Frontal cortex (tissue), 4 donors: Measurements from ENCODE around the gene TXNDC12. TPM values are rescaled to one million over a fixed set of nuclear protein-coding genes. Genes with fewer than 3 reads are reported as not detected.
"Not testable (repeated sequence)": the region's sequence is repeated elsewhere in the genome, so short reads cannot be mapped to it uniquely, and the experiment has no call there.

ENCODE experiments used
- DNase-seq, 2 donors: peaks; one replicate each; pipeline ENCODE4 v3.0.0; 2012; ENCODE audit warnings: low spot score in 2 of 2
- FAIRE-seq: peaks from 2 replicates; lab custom pipeline; 2012; peaks lifted over from hg19 to GRCh38; lab: Jason Lieb, UNC
- total RNA-seq: library from RNA; depleted of rRNA; stranded (reverse); fragments of >200 nt; gene quantifications from one replicate; pipeline ENCODE4 v1.2.3, GENCODE V29; 2014
- donor health status: control.
- donor health status: control.
- donor health status: control.

Gene TXNDC12
- 15.9 TPM for total RNA-seq

DNA sequence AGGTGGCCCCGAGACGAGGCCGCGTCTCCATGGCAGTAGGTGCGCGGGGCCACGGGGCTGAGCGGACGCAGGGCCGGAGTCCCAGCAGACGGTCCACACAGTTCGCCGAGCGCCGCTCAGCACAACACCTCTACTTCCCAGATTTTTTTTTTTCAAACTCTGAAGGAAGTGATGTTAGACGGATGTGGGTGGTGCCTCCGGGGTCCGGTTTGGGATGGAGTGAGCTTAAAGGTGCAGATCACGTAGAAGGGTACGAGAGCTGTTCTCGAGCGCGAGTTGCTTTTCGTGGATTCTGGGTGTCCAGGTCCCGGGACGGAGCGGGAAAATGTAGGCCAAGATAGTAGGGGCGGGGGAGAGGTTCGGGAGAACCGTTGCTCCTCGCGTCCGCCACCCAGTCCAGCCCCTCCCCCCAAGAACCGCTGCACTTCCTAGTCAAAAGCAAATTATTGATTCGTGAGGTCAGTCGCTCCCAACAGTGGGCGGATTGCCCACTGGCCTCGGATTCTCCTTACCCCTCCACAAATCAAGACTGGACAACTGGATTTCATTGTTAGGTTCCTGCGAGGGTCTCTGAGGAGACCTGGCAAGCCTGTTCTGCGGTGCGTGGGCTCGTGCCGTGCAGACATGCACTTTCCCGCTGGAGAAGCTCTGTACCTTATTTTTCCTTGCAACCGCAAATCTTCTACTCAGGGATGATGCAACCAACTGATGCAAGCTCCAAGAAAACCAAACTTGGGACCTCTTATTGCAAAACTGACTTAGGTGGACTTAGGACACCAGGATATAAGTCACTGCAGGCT is at the start of gene TXNDC12:
TSS of gene TXNDC12 (minus strand) at position 126 of the 800 bp plus-strand sequence. CDS start at position 31, 95 bp downstream.
- FAIRE-seq: no peak

DNA sequence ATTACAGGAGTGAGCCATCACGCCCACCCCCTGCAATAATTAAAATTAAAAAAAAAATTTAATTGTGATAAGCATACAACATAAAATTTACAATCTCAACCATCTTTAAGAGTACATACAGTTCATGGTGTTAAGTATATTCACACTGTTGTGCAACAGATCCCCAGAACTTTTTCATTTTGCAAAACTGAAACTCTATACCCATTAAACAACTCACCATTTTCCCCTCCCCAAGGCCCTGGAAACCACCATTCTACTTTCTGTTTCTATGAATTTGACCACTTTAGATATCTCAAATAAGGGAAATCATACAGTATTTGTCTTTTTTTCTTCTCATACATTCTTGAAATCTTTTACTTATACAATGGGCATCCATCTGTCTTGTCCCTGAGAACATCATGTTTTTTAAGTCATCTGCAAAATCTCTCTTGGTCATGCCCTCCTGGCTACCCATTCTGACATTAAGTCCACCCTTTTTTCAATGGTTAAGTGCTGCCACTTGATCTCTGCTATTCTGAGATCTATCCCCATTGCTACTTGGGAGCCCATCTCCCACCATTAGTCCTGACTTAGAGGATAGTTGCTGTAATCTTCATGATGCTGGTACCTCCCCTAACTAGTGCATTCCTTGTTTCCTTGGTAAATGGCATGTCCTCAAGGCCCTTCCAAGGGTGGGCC is 47.5 kb upstream of the TXNDC12 start:
- DNase-seq: no peak
- FAIRE-seq: no peak

More for the DNA sequence above, at the start of gene TXNDC12:
- peak; percentile 75 to 81 for DNase-seq

DNA sequence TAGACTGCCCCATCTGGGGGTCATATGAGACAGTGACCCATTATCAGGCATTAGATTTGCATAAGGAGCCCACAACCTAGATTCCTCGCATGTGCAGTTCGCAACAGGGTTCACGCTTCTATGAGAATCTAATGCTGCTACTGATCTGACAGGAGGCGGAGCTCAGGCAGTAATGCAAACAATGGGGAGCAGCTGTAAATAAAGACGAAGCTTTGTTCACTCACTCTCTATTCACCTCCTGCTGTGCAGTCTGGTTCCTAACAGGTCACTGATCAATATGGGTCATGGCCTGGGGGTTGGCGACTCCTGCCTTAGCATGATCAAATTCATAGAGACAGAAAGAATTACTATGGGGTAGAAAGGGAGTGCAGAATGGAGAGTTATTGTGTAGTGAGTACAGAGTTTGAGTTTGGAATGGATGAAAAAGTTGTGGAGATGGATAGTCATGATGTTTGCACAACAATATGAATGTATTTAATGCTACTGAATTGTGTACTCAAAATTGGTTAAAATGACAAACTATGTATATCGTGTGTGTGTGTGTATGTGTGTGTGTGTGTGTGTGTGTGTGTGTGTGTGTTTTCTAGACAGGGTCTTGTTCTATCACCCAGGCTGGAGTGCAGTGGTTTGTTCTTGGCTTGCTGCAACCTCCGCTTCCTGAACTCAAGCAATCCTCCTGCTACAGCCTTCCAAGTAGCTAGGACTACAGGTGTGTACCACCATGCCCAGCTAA is 43.3 kb upstream of the TXNDC12 start:
- FAIRE-seq (no peak), DNase-seq (no peak)

DNA sequence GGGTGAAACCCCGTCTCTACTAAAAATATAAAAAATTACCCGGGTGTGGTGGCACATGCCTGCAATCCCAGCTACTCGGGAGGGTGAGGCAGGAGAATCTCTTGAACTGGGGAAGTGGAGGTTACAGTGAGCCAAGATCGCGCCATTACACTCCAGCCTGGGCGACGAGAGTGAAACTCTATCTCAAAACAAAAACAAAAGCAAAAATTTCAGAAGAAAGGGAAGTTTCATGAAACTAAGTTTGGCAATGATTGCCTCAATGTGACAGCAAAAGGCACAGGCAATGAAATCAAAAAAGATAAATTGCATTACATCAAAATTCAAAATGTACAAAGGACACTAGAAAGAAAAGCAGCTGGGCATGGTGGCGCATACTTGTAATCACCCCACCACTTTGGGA is 41.2 kb upstream of the TXNDC12 start:
- FAIRE-seq (no peak), DNase-seq (no peak)

DNA sequence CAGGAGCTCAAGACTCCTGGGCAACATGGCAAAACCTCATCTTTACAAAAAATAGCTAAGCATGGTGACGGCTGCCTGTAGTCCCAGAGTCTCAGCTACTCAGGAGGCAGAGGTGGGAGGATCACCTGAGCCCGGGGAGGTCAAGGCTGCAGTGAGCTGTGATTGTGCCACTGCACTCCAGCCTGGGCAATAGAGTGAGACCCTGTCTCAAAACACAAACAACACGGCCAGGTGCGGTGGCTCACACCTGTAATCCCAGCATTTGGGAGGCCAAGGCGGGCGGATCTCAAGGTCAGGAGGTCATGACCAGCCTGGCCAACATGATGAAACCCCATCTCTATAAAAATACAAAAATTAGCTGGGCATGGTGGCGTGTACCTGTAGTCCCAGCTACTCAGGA is 39.3 kb upstream of the TXNDC12 start:
- FAIRE-seq, DNase-seq: not testable (repeated sequence)

DNA sequence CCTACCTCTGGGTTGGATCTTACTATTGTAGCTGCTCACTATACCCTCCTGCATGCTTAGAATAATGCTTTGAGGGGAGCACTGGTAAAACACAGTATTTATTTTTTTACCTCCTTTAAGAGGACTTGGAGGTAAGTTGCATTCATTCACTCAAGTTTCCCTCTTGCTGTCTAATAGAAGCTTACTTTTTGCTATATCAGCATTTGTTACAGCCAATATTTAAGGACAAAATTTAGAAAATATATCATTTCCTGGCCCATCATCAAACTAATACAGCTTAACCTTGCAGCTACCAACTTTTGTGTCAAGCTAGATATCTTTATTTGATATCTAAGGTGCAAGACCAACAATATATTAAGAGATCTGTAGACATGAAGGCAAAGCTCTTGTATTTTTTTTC is 32.9 kb upstream of the TXNDC12 start:
- not testable (repeated sequence) for DNase-seq, FAIRE-seq

DNA sequence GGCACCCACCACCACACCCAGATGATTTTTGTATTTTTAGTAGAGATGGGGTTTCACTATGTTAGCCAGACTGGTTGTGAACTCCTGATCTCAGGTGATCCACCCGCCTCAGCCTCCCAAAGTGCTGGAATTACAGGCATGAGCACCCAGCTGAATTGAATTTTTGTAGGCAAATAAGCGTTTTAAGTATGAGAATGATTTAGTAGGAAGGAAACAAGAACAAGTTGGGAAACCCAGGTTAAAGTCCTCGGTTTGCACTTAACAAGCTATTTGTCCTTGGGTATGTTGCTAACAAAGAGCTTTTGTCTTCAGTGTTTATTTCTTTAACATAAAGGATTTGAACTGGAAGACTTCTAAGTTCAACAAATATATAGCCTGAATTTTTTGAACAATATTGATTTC is 25.0 kb upstream of the TXNDC12 start:
- FAIRE-seq: no peak
- DNase-seq: no peak

DNA sequence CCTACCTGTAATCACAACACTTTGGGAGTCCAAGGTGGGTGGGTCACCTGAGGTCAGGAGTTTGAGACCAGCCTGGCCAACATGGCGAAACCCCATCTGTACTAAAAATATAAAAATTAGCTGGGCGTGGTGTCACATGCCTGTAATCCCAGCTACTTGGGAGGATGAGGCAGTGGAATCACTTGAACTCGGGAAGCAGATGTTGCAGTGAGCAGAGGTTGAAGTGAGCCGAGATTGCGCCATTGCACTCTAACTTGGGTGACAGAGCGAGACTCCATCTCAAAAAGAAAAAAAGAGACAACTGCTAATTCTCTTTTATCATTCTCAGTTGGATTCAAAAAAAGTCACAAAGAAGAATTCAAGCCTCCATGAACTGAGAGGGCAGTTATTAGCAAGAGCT is 22.3 kb upstream of the TXNDC12 start:
- not testable (repeated sequence) for FAIRE-seq

DNA sequence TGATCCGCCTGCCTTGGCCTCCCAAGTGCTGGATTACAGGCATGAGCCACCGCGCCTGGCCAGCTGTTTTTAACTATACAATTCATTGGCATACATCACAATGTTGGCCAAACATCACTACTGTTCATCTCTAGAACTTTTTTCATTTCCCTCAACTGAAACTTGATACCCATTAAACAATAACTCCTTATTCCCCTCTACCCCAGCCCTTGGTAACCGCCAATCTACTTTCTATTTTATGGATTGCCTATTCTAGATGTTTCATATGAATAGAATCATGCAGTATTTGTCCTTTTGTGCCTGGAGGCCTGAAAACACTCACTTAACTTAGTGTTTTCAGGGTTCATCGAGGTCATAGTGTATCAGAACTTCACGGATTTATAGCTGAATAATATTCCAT is 17.3 kb upstream of the TXNDC12 start:
- no peak for FAIRE-seq
- DNase-seq: no peak

More for the DNA sequence above, 22.3 kb upstream of the TXNDC12 start:
- not testable (repeated sequence) for DNase-seq

DNA sequence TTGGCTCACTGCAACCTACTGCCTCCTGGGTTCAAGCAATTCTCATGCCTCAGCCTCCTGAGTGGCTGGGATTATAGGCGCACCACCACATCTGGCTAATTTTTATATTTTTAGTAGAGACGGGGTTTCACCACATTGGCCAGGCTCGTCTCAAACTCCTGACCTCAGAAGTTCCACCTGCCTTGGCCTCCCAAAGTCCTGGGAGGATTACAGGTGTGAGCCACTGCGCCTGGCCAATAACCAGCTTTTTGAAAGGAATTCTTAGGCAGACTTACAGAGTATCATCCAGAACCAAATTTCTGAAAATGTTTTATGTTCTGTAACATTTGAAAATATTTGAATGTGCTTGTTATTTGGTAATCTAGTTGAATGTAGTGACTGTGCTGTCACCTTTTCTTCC is 15.7 kb upstream of the TXNDC12 start:
- DNase-seq: no peak
- FAIRE-seq: no peak

DNA sequence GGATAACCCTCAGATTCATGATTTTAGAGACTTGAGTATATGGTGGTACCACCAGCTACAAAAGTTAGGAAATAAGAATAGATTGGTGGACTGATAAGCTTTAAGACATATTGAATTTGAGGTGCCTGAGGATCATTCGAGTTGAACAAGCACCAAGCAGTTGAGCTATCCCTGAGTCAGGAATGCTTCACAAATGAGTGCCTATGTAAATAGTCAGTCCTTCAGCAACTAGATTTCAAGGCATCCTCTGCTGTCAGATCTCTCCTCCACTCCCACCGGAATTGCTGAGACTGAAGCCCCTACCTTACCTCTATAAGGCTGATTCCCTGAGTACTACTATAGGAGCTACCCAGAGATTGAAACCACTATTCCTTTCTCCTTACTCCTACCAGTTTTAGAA is 8.2 kb upstream of the TXNDC12 start:
- FAIRE-seq (no peak), DNase-seq (no peak)

DNA sequence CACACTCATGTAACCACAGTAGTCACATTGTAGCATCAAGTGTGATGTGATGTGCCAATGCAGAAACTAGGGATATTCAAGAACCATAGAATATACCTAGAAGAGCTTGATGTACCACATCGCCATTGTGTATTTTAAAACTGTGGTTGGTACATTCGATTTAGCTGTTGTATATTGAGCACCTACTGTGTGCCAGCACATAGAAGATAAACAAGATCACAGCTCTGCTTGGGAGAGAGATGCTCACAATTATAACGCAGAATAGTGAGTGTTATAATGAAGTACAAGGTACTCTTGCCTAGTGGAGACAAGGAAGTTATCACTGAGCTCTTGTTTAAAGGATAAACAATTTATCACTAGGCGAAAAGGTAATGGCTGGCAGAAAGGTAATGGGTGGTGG is 5.8 kb upstream of the TXNDC12 start:
- FAIRE-seq (no peak), DNase-seq (no peak)

DNA sequence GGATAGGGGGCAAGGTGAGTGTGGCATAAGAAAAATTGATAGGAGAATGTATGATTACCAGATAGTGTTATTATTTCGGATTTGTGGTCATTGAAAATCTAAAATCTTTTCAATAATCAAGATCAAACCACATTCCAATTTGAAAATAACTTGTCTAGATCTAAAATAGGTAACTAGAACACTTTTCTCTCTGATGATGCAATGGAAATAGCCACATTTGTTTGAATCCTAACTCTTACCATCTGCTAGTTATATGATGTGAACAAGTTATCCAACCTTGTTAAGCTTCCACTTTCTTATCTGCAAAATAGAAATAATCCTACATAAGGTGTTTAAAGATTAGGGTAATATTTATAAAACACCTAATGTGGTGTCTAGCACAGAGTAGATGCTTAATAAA is 4.9 kb upstream of the TXNDC12 start:
- no peak for DNase-seq
- FAIRE-seq: no peak

DNA sequence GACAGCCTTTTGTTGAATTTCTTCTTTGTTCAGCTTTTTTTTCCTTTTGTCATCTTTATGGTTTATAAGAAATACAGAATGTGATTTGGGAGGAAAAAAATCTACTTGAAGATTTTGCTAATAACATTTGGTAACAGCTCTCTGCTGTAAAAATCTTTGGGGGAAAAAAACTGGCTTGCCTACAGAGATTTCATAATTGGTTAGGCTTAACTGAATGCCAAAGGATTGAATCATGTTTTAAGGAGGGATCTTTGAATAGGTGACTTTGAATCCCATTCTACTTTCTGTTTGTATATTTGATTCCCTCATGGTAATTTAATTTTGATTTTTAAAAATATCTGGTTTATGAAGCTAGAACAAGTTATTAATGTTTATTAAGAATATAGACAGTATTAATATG is 4.3 kb upstream of the TXNDC12 start:
- no peak for FAIRE-seq
- DNase-seq: no peak

DNA sequence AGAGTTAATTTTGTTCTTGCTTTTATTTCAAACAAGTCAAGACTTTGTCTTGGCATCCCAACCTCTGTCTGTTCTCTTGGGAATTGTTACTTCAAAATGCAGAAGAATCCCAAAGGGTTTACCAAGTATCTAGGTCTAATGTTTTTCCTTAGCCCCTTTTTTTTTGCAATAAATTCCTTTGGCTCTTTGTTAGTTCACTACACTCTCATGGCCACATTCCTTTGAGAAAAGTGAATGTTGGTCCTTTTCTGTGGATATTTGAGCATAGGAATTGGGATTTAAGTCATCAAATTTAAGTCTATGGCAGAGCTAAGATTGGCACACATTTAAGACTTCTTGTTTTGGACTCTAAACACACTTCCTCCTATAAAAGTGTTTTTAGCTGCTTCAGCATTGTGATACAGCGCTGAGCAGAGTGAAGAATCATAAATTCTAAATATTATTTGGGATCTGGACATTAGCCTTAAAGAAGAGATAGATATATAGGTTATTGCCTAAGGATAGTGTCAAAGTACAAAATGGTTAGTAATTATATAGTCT is 3.0 kb upstream of the TXNDC12 start:
- FAIRE-seq (no peak), DNase-seq (no peak)

DNA sequence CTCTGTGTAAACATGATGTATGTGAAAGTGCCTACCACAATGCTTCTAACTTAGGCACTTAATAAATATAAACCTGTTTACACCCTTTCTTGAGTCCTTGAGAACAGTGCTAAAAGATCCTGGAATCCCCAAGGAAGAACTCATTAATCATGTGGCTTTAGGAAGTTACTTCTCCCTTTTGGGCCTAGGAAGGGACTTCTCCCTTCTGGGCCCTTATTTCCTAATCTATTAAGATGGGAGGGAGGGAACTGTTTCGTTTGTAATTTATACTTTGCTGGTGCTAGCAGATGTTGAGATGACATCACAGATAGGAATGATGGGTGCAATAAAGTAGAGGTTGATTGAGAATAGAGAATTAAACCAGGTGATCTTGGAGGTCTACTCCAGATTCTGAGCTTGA is 2.3 kb upstream of the TXNDC12 start:
- no peak for FAIRE-seq
- DNase-seq: no peak

DNA sequence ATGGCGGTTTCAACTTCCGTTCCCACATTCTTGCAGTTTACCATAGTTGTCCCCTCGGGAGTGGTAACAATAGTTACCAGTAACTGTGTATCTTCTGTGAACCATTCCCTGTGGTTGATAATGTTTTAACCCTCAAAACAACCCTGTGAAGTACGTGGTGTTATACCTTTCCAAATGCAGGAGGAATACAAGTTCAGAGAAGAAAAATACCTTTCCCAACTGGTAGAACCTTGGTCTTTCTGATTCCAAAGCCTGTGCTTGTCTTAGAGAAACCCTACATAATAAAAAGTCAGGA is 1.9 kb upstream of the TXNDC12 start:
- FAIRE-seq (no peak), DNase-seq (no peak)

DNA sequence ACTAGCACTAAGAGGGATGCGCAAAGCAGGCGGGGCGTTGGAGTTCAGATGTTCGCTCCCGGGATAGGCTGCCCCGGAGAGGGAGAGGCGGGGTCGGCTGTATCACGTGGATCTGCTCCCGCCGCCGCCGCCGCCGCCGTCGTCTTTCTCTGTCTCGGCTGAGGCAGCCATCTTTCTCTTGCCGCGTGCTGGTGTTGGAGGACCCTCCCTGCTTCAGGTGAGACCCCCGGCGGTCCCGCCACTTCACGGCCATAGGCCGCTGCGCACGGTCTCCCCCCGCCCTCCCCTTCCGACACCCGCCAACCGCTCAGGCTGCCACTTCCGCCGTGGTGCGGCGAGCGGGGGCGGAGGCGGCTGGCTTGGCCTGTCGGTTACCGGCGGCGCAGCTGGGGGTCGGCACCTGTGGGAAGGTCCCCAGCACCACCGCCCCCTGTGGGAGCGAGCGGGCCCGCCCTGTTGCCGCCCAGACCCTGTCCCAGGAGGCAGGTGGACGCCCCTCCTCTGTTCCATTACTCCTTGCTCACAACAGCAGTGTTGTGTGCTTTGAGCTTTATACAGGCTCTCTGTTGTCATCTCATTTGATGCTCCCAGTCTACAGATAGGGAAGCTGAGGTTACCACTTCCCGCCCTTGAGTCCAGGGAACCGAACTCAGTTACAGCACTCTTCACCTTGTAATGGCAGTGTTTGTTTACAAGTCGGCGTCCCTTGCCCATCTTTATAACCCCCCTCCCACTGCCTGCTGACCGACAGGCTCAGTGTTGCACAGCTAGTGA is 1.4 kb upstream of the TXNDC12 start, which contains the start of gene BTF3L4:
TSS of gene BTF3L4 (plus strand) at position 133 of the 774 bp plus-strand sequence. CDS start 3,553 bp downstream, outside the sequence.
- DNase-seq: peak; percentile 88
- FAIRE-seq: no peak

DNA sequence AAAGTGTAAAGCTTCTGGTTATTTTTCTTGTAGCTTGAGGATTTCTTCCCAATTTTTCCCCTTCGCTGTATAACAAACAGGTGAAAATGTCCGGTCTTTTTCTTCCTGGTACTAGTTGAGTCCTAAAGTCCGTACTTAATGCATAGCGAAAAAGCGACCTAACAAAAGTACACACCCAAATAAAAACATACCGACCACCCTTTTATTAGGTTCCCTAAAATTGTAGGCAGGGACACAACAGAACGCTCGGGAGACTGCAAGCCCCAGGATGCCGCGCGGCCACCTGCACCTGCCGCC is 823 bp upstream of the TXNDC12 start:
- FAIRE-seq (no peak), DNase-seq (no peak)

DNA sequence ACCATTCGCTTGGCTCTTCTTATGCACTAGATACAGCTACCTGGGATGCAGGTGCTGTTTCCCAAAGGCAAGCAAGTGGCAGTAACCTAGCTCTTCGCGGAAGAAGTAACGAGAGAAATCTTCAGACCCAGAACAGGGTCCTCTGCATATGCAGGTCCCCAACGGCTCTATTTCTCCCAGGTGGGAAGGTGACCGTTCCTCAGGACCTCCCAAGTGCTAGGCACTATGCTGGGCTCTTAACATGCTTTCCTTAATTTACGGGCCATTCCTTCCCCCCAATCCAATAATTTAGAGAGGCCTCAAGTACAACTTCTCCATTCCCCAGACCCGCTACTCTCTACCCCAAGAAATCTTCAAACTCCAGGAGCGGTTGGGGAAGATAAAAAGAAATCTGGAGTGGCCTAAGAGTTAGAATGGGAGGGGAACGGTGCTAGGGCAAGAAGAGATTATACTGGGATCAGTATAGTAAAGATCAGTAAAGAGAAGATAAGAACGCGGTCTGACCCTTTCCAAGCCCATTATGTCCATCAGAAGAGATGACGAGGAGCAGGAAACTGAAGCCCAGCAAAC is 410 bp downstream of the TXNDC12 start:
- FAIRE-seq: no peak

More for the DNA sequence above, 410 bp downstream of the TXNDC12 start:
- DNase-seq: no peak
